Measurements from ENCODE around the gene PPP1R1B.
"Not testable (repeated sequence)": the region's sequence is repeated elsewhere in the genome, so short reads cannot be mapped to it uniquely, and the experiment has no call there.

Gene PPP1R1B

GRCh38 chr17:39626171-39627046 lies at the start of gene PPP1R1B:
PPP1R1B (plus strand) TSS chr17:39626952; CDS start chr17:39627393, 441 bp downstream.
- DNase-seq, result no peak

- no peak for DNase-seq
Observed at GRCh38 chr17:39578272-39578671, 48.5 kb upstream of the PPP1R1B start.

- DNase-seq, result no peak
Observed at GRCh38 chr17:39579318-39580081, 47.3 kb upstream of the PPP1R1B start.

- no peak for DNase-seq
Observed at GRCh38 chr17:39580082-39580468, 46.7 kb upstream of the PPP1R1B start.

GRCh38 chr17:39581071-39581758 lies 45.5 kb upstream of the PPP1R1B start:
- DNase-seq, result no peak

- DNase-seq, result no peak
Observed at GRCh38 chr17:39581759-39582085, 45.0 kb upstream of the PPP1R1B start.

- DNase-seq, result no peak
Observed at GRCh38 chr17:39582658-39583057, 44.1 kb upstream of the PPP1R1B start.

GRCh38 chr17:39590180-39590579 lies 36.6 kb upstream of the PPP1R1B start:
- DNase-seq, result not testable (repeated sequence)

GRCh38 chr17:39591958-39592954 lies 34.5 kb upstream of the PPP1R1B start:
- DNase-seq, result no peak

- no peak for DNase-seq
Observed at GRCh38 chr17:39593371-39593770, 33.4 kb upstream of the PPP1R1B start.

- no peak for DNase-seq
Observed at GRCh38 chr17:39595294-39595693, 31.5 kb upstream of the PPP1R1B start.

- no peak for DNase-seq
Observed at GRCh38 chr17:39595928-39596510, 30.7 kb upstream of the PPP1R1B start.

- no peak for DNase-seq
Observed at GRCh38 chr17:39596543-39597267, 30.0 kb upstream of the PPP1R1B start.

- DNase-seq, result no peak
Observed at GRCh38 chr17:39597372-39598046, 29.2 kb upstream of the PPP1R1B start.

- no peak for DNase-seq
Observed at GRCh38 chr17:39598047-39598481, 28.7 kb upstream of the PPP1R1B start.

GRCh38 chr17:39598630-39599003 lies 28.1 kb upstream of the PPP1R1B start:
- no peak for DNase-seq

- DNase-seq, result no peak
Observed at GRCh38 chr17:39599004-39599664, 27.6 kb upstream of the PPP1R1B start.

GRCh38 chr17:39599665-39600231 lies 27.0 kb upstream of the PPP1R1B start:
- no peak for DNase-seq

GRCh38 chr17:39600288-39600996 lies 26.3 kb upstream of the PPP1R1B start:
- DNase-seq, result no peak

Data from stimulated activated naive CD4-positive, alpha-beta T cell treated with Interleukin-2 at 50 U/mL for 16 hours (primary cell).